Measurements from ENCODE around the gene OTUD5. TPM values are rescaled to one million over a fixed set of nuclear protein-coding genes. Genes with fewer than 3 reads are reported as not detected.

OTUD5 gene
- total RNA-seq, 1 donor from 2014 or later, result 38.6 TPM

- Mint-ChIP-seq H3K36me3 (ENCODE audit: low read depth) (no peaks in the 10 kb centered on the region), H3K9me3 (no peaks in the 10 kb centered on the region), H3K4me3 (peak overlapping the region; percentile 97), H3K27ac (ENCODE audit: unreplicated experiment) (peak overlapping the region; percentile 100), H3K4me1 (peaks cover 13% of the 10 kb centered on the region), H3K27me3 (ENCODE audit: low read depth) (no peaks in the 10 kb centered on the region)
- DNase-seq (ENCODE audit: low read depth, low spot score), result peak; percentile 78
- TF ChIP-seq, protein P1, sequence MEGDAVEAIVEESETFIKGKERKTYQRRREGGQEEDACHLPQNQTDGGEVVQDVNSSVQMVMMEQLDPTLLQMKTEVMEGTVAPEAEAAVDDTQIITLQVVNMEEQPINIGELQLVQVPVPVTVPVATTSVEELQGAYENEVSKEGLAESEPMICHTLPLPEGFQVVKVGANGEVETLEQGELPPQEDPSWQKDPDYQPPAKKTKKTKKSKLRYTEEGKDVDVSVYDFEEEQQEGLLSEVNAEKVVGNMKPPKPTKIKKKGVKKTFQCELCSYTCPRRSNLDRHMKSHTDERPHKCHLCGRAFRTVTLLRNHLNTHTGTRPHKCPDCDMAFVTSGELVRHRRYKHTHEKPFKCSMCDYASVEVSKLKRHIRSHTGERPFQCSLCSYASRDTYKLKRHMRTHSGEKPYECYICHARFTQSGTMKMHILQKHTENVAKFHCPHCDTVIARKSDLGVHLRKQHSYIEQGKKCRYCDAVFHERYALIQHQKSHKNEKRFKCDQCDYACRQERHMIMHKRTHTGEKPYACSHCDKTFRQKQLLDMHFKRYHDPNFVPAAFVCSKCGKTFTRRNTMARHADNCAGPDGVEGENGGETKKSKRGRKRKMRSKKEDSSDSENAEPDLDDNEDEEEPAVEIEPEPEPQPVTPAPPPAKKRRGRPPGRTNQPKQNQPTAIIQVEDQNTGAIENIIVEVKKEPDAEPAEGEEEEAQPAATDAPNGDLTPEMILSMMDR (conservative IDR thresholded peaks at IDR 0.05), result no peak
Measured at GRCh38 chrX:48957827-48958634, 624 bp upstream of the OTUD5 start.

DNA sequence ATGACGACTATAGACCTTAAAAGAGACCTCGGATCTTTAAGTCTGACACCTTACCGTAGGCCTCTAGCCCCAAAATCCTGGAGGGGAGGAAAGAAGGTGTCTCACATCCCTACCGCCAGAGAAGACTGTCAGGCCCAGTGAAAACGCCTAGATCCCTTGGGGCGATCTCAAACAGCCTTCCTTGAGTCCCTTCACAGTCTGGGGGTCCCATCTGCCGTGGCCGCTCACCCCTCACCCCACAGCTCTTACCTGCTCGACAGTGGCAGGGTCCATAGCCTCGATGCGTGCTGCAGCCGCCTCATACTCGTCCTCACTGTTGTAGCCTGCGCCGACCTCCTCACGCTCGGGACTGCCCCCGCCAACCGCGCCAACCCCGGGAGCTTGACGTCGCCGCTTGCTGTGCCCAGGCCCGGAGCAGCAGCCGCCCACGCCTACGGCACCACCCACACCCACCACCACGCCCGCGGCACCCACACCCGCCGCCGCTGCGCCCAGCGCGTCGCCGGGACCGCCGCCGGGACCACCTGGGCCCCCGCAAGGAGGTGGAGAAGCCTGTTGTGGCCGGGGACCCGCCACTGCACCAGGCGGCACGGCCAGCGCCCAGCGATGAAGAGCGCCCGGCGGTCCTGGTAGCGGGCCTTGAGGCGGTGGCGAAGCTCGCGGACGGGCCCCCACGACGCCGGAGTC lies 536 bp downstream of the OTUD5 start:
- H3K27ac Mint-ChIP-seq (ENCODE audit: unreplicated experiment), result peak overlapping the region; percentile 43
- no peaks in the 10 kb centered on the region for H3K9me3 Mint-ChIP-seq
- no peaks in the 10 kb centered on the region for H3K27me3 Mint-ChIP-seq (ENCODE audit: low read depth)
- peaks cover 13% of the 10 kb centered on the region for H3K4me1 Mint-ChIP-seq
- peak overlapping the region; percentile 88 for H3K4me3 Mint-ChIP-seq
- DNase-seq (ENCODE audit: low read depth, low spot score), result no peak
- no peaks in the 10 kb centered on the region for H3K36me3 Mint-ChIP-seq (ENCODE audit: low read depth)
- TF ChIP-seq, protein P1 (conservative IDR thresholded peaks at IDR 0.05), result no peak

- Mint-ChIP-seq H3K4me1 (peaks cover 5% of the 10 kb centered on the region), H3K27me3 (ENCODE audit: low read depth) (no peaks in the 10 kb centered on the region), H3K9me3 (no peaks in the 10 kb centered on the region), H3K4me3 (no peak overlapping the region), H3K36me3 (ENCODE audit: low read depth) (no peaks in the 10 kb centered on the region), H3K27ac (ENCODE audit: unreplicated experiment) (no peak overlapping the region)
- no peak for DNase-seq (ENCODE audit: low read depth, low spot score)
- TF ChIP-seq, protein P1 (conservative IDR thresholded peaks at IDR 0.05), result no peak
Measured at GRCh38 chrX:48948589-48948988, 8.8 kb downstream of the OTUD5 start.

- Mint-ChIP-seq H3K4me1 (peaks cover 9% of the 10 kb centered on the region), H3K9me3 (no peaks in the 10 kb centered on the region), H3K4me3 (no peak overlapping the region), H3K27ac (ENCODE audit: unreplicated experiment) (no peak overlapping the region), H3K36me3 (ENCODE audit: low read depth) (peaks cover 5% of the 10 kb centered on the region), H3K27me3 (ENCODE audit: low read depth) (no peaks in the 10 kb centered on the region)
- peak; percentile 25 for DNase-seq (ENCODE audit: low read depth, low spot score)
- TF ChIP-seq, protein P1 (conservative IDR thresholded peaks at IDR 0.05), result peak; percentile 77
Measured at GRCh38 chrX:48945517-48946348, 11.7 kb downstream of the OTUD5 start.

DNA sequence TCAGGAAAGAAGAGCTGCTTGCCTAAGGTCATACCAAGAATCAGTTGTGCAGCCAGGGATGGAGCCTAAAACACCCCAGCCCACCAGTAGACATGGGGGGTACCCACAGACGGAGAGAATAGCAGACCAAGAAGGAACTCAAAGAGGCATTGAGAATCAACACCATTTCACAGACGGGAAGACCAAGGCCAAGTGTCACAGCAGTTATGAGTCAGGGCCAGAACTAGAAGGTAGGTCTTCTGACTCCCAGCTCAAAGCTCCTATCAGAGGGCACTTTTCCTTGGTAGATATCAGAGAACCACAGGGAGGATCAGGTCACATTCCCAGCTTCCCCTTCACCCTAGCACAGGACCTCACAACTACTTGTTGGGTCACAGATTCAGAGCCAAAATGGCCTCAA lies 14.5 kb downstream of the OTUD5 start:
- peaks cover 5% of the 10 kb centered on the region for H3K36me3 Mint-ChIP-seq (ENCODE audit: low read depth)
- H3K9me3 Mint-ChIP-seq, result no peaks in the 10 kb centered on the region
- H3K27ac Mint-ChIP-seq (ENCODE audit: unreplicated experiment), result no peak overlapping the region
- H3K4me1 Mint-ChIP-seq, result peaks cover 9% of the 10 kb centered on the region
- TF ChIP-seq, protein P1 (conservative IDR thresholded peaks at IDR 0.05), result no peak
- H3K27me3 Mint-ChIP-seq (ENCODE audit: low read depth), result no peaks in the 10 kb centered on the region
- no peak for DNase-seq (ENCODE audit: low read depth, low spot score)
- H3K4me3 Mint-ChIP-seq, result no peak overlapping the region
